Astrocyte of the cerebellum (primary cell): ENCODE results near the gene UNC79.

Source experiments
- DNase-seq: peaks from one replicate; pipeline ENCODE4 v3.0.0-alpha.2; 2011; ENCODE audit warnings: low read depth
- H3K4me3 ChIP-seq: 2 replicates; pipeline ENCODE4 v1.5.1; 2011; ENCODE audit warnings: mild to moderate bottlenecking, low read depth, low read length, moderate library complexity
- CTCF ChIP-seq: IDR thresholded peaks from 2 replicates; pipeline ENCODE4 v1.5.1; 2012; ENCODE audit warnings: low read length, low read depth, moderate library complexity, mild to moderate bottlenecking; ENCODE audit errors: missing control alignments
- in situ Hi-C: cut with HindIII; loops from 2 replicates; pipeline ENCODE4 v1.10.0; 2017; ENCODE audit warnings: low sequenced_read_pairs

The UNC79 gene

GRCh38 chr14:93676416-93676958 lies 245.7 kb downstream of the UNC79 start:
- no peak for DNase-seq
- H3K4me3 ChIP-seq = no peak overlapping the region
- no peak for TF ChIP-seq CTCF
- in situ Hi-C loops = no loop called here

- H3K4me3 ChIP-seq = no peak overlapping the region
- no peak for TF ChIP-seq CTCF
- DNase-seq = no peak
- in situ Hi-C loops = no loop called here
Observed at GRCh38 chr14:93682459-93682858, 251.7 kb downstream of the UNC79 start.

GRCh38 chr14:93683226-93683625 lies 252.5 kb downstream of the UNC79 start:
- in situ Hi-C loops = no loop called here
- TF ChIP-seq CTCF = no peak
- no peak for DNase-seq
- H3K4me3 ChIP-seq = no peak overlapping the region

DNA sequence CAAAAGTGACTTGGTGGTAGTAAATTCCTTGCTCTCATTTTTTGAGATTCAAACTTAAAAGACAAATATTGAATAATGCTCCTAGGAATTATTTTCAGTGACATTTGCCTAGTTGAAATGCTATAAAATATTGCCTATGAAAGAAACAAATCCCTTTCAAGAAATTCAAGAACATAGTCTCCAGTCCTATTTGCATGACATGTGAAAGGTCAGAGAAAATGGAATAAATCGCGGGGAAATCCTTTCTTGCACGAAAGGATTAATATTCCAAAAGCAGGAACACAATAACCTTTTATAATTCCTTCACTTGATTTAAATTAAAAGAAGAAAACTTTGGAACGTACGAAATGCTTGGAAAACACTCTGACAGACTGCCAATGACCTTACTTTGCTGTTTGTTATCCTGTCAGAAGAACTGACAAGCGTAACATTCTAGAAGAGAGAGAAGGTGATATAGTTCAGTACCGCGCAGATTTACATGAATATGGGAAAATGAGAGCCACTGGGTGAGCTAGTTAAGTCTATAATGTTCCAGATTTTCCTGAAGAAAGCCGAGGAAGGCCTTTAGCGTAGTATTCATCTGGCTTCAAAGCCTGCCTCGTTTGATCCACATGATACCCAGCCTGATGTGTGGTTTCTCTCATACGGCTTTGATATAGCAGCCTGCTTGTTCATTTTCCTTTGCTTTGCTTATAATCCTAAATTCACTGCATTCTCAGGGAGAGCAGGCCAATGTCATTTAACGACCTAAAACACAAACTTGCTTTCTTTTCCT lies 254.6 kb downstream of the UNC79 start:
- TF ChIP-seq CTCF = no peak
- no peak for DNase-seq
- no peak overlapping the region for H3K4me3 ChIP-seq
- in situ Hi-C loops = no loop called here

DNA sequence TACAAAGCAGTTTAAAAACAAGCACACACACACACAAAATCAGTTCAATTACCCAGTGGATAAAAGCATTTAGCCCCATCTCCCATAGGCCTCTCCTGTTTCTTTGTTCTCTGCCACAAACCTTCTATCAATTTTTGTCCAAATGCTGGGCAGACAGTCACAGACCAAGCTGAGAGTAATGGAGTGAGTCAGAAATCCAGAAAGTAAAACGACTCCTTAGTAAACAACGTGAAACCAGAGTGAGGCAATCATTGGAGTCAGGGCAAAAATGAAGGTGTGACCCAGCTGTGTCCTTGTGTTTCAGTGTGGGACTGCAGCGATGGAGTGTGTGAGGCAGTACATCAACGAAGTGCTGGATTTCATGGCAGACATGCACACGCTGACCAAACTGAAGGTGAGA lies 255.5 kb downstream of the UNC79 start:
- in situ Hi-C loops = no loop called here
- TF ChIP-seq CTCF = no peak
- H3K4me3 ChIP-seq = no peak overlapping the region
- DNase-seq = no peak

DNA sequence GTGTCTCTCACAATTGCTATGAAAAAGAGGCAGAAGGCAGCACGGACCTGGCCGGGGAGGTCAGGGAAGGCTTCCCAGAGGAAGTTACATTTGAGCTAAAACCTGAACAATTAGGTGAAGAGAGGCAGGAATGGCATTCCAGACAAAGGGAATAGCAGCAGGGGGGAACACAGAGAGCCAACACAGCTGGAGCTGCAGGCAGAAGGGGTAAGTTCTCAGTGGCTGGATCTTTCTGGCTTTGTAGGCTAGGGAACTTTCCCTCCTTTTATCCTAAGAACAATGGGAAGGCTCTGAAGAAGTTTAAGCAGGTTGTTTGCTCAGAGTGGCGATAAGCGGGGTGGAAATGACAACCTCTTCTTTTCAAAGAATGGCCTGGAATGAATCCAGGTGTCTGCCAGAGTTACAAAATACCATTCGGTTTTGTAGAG lies 257.5 kb downstream of the UNC79 start:
- no peak overlapping the region for H3K4me3 ChIP-seq
- DNase-seq = no peak
- TF ChIP-seq CTCF = no peak
- in situ Hi-C loops = no loop called here

DNA sequence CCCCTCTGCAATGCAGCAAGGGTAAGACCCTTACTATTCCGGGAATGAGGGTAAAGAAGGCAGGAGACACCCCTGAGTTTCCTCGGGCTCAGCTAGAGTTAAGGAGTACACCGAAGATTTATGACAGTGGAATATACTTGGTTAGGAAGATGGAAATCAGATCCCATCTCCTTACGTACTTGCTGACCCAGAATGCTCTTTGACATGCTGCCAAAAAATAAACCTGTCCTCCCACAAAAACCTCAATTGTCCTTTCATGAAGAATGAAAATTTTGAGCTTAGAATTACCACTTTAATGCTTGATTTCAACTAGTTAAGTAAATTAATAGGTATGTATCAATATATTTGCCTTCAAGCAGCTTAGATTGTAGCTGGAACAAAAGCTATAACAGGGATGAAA lies 258.1 kb downstream of the UNC79 start:
- TF ChIP-seq CTCF = no peak
- DNase-seq = no peak
- in situ Hi-C loops = no loop called here
- H3K4me3 ChIP-seq = no peak overlapping the region
